CD14-positive monocyte (primary cell): Measurements from ENCODE around the gene AURKA. TPM values are rescaled to one million over a fixed set of nuclear protein-coding genes. Genes with fewer than 3 reads are reported as not detected.

Experiments
- DNase-seq, 3 donors: peaks; one replicate each; pipeline ENCODE4 v3.0.0-alpha.2; 2011 to 2022
- H2AFZ ChIP-seq: 2 replicates; pipeline ENCODE4 v1.6.0; 2012; ENCODE audit warnings: mild to moderate bottlenecking, low read depth, low read length, inconsistent platforms; ENCODE audit not compliant: insufficient read depth, poor library complexity, severe bottlenecking
- H3K27ac ChIP-seq, 2 donors: 1 replicate in 1 of 2; 2 replicates in 1 of 2; pipeline ENCODE4 v1.5.1; 2012 to 2013; ENCODE audit warnings: low read length in 2 of 2, control low read depth in 1 of 2, inconsistent platforms in 1 of 2, low read depth in 1 of 2, mild to moderate bottlenecking in 1 of 2
- H3K27me3 ChIP-seq, 2 donors: one replicate each; pipeline versions ENCODE4 v1.6.0 to v1.6.1; 2011 to 2013; ENCODE audit warnings: low read length in 2 of 2; ENCODE audit not compliant: control insufficient read depth in 2 of 2, insufficient read depth in 2 of 2
- H3K36me3 ChIP-seq, 2 donors: replicated peaks in 1 of 2; 1 replicate in 1 of 2; 2 replicates in 1 of 2; pipeline versions ENCODE4 v1.5.1 to v1.6.1; 2012 to 2013; ENCODE audit warnings: low read length in 2 of 2, control low read depth in 1 of 2, inconsistent platforms in 1 of 2, mild to moderate bottlenecking in 1 of 2; ENCODE audit not compliant: insufficient read depth in 2 of 2, control insufficient read depth in 1 of 2
- H3K4me1 ChIP-seq, 2 donors: 1 replicate in 1 of 2; 2 replicates in 1 of 2; pipeline versions ENCODE4 v1.5.1 to v1.6.1; 2012 to 2013; ENCODE audit warnings: low read length in 2 of 2, control low read depth in 1 of 2, inconsistent platforms in 1 of 2, mild to moderate bottlenecking in 1 of 2, moderate library complexity in 1 of 2; ENCODE audit not compliant: insufficient read depth in 2 of 2, control insufficient read depth in 1 of 2
- H3K4me2 ChIP-seq: replicated peaks from 2 replicates; pipeline ENCODE3; 2012; ENCODE audit warnings: low read length, moderate library complexity, mild to moderate bottlenecking; ENCODE audit not compliant: poor library complexity, severe bottlenecking; ENCODE audit errors: extremely low read depth
- H3K4me3 ChIP-seq, 3 experiments: fragments of 200-600 bp in 1 of 3; sonication (generic) in 1 of 3; replicated peaks in 1 of 3; 1 replicate in 2 of 3; 2 replicates in 1 of 3; pipeline ENCODE4 v1.5.1; 2011 to 2013; ENCODE audit warnings: low read length in 3 of 3, mild to moderate bottlenecking in 3 of 3, control low read depth in 2 of 3, low read depth in 2 of 3, inconsistent platforms in 1 of 3, moderate library complexity in 1 of 3
- H3K79me2 ChIP-seq: 2 replicates; pipeline ENCODE4 v1.6.0; 2012; ENCODE audit warnings: mild to moderate bottlenecking, control low read depth, inconsistent platforms, low read length, moderate library complexity; ENCODE audit not compliant: insufficient read depth
- H3K9ac ChIP-seq: 2 replicates; pipeline ENCODE4 v1.6.0; 2017; ENCODE audit warnings: low read length, mild to moderate bottlenecking; ENCODE audit not compliant: insufficient read depth, poor library complexity, severe bottlenecking
- H3K9me3 ChIP-seq, 2 donors: replicated peaks in 1 of 2; 1 replicate in 1 of 2; 2 replicates in 1 of 2; pipeline versions ENCODE4 v1.5.1 to v1.6.1; 2012 to 2013; ENCODE audit warnings: low read length in 2 of 2, control low read depth in 1 of 2; ENCODE audit not compliant: control insufficient read depth in 1 of 2, insufficient read depth in 1 of 2
- H4K20me1 ChIP-seq: 2 replicates; pipeline ENCODE4 v1.6.0; 2012; ENCODE audit warnings: mild to moderate bottlenecking, low read length, control low read depth, moderate library complexity; ENCODE audit not compliant: insufficient read depth
- H3K27ac Mint-ChIP-seq, 7 donors: one replicate each; pipeline ENCODE4 v1.8.0; 2020; ENCODE audit warnings: mild to moderate bottlenecking in 7 of 7, mixed read lengths in 7 of 7, moderate library complexity in 6 of 7, inconsistent platforms in 2 of 7
- H3K27me3 Mint-ChIP-seq, 3 donors: one replicate each; pipeline ENCODE4 v1.8.0; 2021 to 2022; ENCODE audit warnings: low read depth in 3 of 3, mild to moderate bottlenecking in 3 of 3, mixed read lengths in 3 of 3, moderate library complexity in 3 of 3, inconsistent platforms in 1 of 3
- H3K36me3 Mint-ChIP-seq, 2 donors: one replicate each; pipeline ENCODE4 v1.8.0; 2020; ENCODE audit warnings: mixed read lengths in 2 of 2, inconsistent platforms in 1 of 2, mild to moderate bottlenecking in 1 of 2
- H3K4me1 Mint-ChIP-seq: one replicate; pipeline ENCODE4 v1.8.0; 2020; ENCODE audit warnings: mild to moderate bottlenecking, mixed read lengths
- H3K4me3 Mint-ChIP-seq, 2 donors: one replicate each; pipeline ENCODE4 v1.8.0; 2020; ENCODE audit warnings: mild to moderate bottlenecking in 2 of 2, mixed read lengths in 2 of 2, moderate library complexity in 1 of 2
- H3K9me3 Mint-ChIP-seq, 7 donors: one replicate each; pipeline ENCODE4 v1.8.0; 2020 to 2022; ENCODE audit warnings: mixed read lengths in 7 of 7, mild to moderate bottlenecking in 6 of 7, moderate library complexity in 6 of 7, inconsistent platforms in 2 of 7
- WGBS: methylation state at CpG from one replicate; pipeline ENCODE4 v1.1.5; 2013; ENCODE audit warnings: missing lambda C conversion rate; ENCODE audit not compliant: insufficient coverage; 5-methylcytosine and 5-hydroxymethylcytosine counted together
- intact Hi-C, 2 donors: fragments of 100-400 bp; cut with micrococcal nuclease; formaldehyde crosslinking; loops; one replicate each; pipeline versions ENCODE4 v1.15.0 to v1.15.1; 2023
- polyA plus RNA-seq, 3 donors: library from polyadenylated mRNA; depleted of rRNA in 1 of 3; unstranded in 2 of 3; stranded (reverse) in 1 of 3; fragments of 300-500 nt in 2 of 3; fragments of >200 nt in 1 of 3; fragmentation: Illumina TruSeq in 2 of 3; gene quantifications; 1 replicate in 2 of 3; 2 replicates in 1 of 3; pipeline ENCODE4 v1.2.3, GENCODE V29; 2012 to 2021
- TF ChIP-seq, protein P1 (sequence below): fragments of 200-600 bp; IDR thresholded peaks from one replicate; pipeline ENCODE4 v1.8.0; 2022; ENCODE audit warnings: antibody characterized with exemption, mild to moderate bottlenecking

The AURKA gene
- polyA plus RNA-seq, 3 donors: 1.4 to 1.7 (median 1.5) TPM

DNA sequence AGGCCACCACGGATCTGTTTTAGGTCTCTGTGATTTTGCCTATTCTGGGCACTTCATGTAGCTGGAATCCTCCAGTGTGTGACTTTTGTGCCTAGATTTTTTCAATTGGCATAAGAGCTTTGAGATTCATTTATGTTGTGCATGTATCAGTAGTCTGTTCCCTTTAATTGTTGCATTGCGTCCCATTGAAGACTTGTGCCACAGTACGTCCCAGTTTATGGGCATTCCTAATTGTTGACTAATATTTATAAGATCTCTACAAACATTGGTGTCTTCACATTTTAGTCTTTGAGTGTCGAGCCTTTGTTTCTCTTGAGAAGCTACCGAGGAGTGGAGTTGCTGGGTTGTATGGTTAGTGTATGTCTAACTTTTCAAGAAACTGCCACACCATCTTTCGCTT is 33.9 kb downstream of the AURKA start:
- no CpG with 5 or more reads among the region's 6 CpGs for WGBS
- TF ChIP-seq, protein P1, sequence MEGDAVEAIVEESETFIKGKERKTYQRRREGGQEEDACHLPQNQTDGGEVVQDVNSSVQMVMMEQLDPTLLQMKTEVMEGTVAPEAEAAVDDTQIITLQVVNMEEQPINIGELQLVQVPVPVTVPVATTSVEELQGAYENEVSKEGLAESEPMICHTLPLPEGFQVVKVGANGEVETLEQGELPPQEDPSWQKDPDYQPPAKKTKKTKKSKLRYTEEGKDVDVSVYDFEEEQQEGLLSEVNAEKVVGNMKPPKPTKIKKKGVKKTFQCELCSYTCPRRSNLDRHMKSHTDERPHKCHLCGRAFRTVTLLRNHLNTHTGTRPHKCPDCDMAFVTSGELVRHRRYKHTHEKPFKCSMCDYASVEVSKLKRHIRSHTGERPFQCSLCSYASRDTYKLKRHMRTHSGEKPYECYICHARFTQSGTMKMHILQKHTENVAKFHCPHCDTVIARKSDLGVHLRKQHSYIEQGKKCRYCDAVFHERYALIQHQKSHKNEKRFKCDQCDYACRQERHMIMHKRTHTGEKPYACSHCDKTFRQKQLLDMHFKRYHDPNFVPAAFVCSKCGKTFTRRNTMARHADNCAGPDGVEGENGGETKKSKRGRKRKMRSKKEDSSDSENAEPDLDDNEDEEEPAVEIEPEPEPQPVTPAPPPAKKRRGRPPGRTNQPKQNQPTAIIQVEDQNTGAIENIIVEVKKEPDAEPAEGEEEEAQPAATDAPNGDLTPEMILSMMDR: no peak
- no peak for DNase-seq
- Histone ChIP-seq H3K27ac (no peak overlapping the region), H3K4me3 (peak overlapping the region in 1 of 3 experiments; percentile 91), H4K20me1 (peaks cover 4% of the 10 kb centered on the region), H3K9ac (no peak overlapping the region), H2AFZ (peak overlapping the region; percentile 30), H3K9me3 (no peaks in the 10 kb centered on the region), H3K79me2 (peaks cover 3% of the 10 kb centered on the region), H3K4me1 (peaks cover 12 to 18% of the 10 kb centered on the region in 2 donors), H3K27me3 (no peaks in the 10 kb centered on the region), H3K4me2 (peak overlapping the region; percentile 99), H3K36me3 (no peaks in the 10 kb centered on the region)
- Mint-ChIP-seq H3K27me3 (peaks cover 5 to 10% (median 7%) of the 10 kb centered on the region in 3 donors), H3K27ac (peak overlapping the region in 1 of 7 donors; percentile 59), H3K36me3 (peaks cover 8 to 12% of the 10 kb centered on the region in 2 donors), H3K9me3 (peaks cover 0 to 1% (median 0%) of the 10 kb centered on the region in 7 donors), H3K4me1 (peaks cover 22% of the 10 kb centered on the region), H3K4me3 (peak overlapping the region; percentile 73 to 84)
- intact Hi-C loops: no loop called here

- Mint-ChIP-seq H3K9me3 (no peaks in the 10 kb centered on the region), H3K27ac (no peak overlapping the region), H3K4me3 (no peak overlapping the region), H3K36me3 (no peaks in the 10 kb centered on the region), H3K4me1 (peaks cover 3% of the 10 kb centered on the region), H3K27me3 (peaks cover 9 to 16% (median 14%) of the 10 kb centered on the region in 3 donors)
- intact Hi-C loops: no loop called here
- peaks cover under 1 to 3% of the 10 kb centered on the region in 2 donors for H3K4me1 ChIP-seq
- no peak overlapping the region for H3K27ac ChIP-seq
- H3K79me2 ChIP-seq: no peaks in the 10 kb centered on the region
- DNase-seq: no peak
- no peak overlapping the region for H2AFZ ChIP-seq
- TF ChIP-seq, protein P1: no peak
- no peak overlapping the region for H3K9ac ChIP-seq
- no peaks in the 10 kb centered on the region for H3K9me3 ChIP-seq
- H4K20me1 ChIP-seq: no peaks in the 10 kb centered on the region
- WGBS: 78% methylated on average over 4 of the region's 4 CpGs
- no peak overlapping the region for H3K4me2 ChIP-seq
- H3K27me3 ChIP-seq: peaks cover 0 to 1% of the 10 kb centered on the region in 2 donors
- H3K36me3 ChIP-seq: no peaks in the 10 kb centered on the region
- no peak overlapping the region for H3K4me3 ChIP-seq
Measured at GRCh38 chr20:56353356-56353755, 38.7 kb downstream of the AURKA start.
